GM23338 (cell line): Measurements from ENCODE around the gene AAGAB.

ENCODE experiments used
- EZH2 ChIP-seq: fragments of 200-600 bp; sonication (generic); IDR thresholded peaks from one replicate; pipeline ENCODE4 v1.8.0; 2017; ENCODE audit warnings: antibody characterized with exemption, mild to moderate bottlenecking, low read depth; ENCODE audit not compliant: unreplicated experiment
- POLR2AphosphoS5 ChIP-seq: IDR thresholded peaks from 2 replicates; pipeline ENCODE4 v1.6.1; 2016; ENCODE audit warnings: antibody characterized with exemption, low read depth
- REST ChIP-seq: IDR thresholded peaks from one replicate; pipeline ENCODE4 v1.6.1; 2018; ENCODE audit warnings: antibody characterized with exemption; ENCODE audit not compliant: unreplicated experiment
- TF ChIP-seq, protein P1 (sequence below), 2 experiments: fragments of 200-600 bp in 1 of 2; sonication (generic) in 1 of 2; conservative IDR thresholded peaks; 2 replicates each; pipeline versions ENCODE4 v1.5.1 to v1.6.1; 2016 to 2017; ENCODE audit warnings: antibody characterized with exemption in 2 of 2, low read depth in 2 of 2, mild to moderate bottlenecking in 2 of 2, moderate library complexity in 1 of 2

DNA sequence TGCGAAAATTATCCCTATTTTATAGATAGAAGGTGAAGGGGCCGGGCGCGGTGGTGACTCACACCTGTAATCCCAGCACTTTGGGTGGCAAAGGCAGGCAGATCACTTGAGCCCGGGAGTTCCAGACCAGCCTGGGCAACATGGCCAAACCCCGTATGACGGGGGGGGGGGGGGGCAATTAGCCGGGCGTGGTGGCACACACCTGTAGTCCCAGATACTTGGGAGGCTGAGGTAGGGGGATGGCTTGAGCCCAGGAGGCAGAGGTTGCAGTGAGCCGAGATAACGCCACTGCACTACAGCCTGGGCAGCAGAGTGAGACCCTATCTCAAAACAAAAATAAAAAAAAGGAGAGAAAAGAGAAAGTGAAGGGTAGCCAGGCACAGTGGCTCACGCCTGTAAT lies 1.4 kb downstream of the AAGAB start:
- TF ChIP-seq, protein P1, sequence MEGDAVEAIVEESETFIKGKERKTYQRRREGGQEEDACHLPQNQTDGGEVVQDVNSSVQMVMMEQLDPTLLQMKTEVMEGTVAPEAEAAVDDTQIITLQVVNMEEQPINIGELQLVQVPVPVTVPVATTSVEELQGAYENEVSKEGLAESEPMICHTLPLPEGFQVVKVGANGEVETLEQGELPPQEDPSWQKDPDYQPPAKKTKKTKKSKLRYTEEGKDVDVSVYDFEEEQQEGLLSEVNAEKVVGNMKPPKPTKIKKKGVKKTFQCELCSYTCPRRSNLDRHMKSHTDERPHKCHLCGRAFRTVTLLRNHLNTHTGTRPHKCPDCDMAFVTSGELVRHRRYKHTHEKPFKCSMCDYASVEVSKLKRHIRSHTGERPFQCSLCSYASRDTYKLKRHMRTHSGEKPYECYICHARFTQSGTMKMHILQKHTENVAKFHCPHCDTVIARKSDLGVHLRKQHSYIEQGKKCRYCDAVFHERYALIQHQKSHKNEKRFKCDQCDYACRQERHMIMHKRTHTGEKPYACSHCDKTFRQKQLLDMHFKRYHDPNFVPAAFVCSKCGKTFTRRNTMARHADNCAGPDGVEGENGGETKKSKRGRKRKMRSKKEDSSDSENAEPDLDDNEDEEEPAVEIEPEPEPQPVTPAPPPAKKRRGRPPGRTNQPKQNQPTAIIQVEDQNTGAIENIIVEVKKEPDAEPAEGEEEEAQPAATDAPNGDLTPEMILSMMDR (conservative IDR thresholded peaks at IDR 0.05; ENCODE audit: low read depth in 2 of 2): no peak
- no peak for TF ChIP-seq POLR2AphosphoS5
- TF ChIP-seq REST: no peak
- TF ChIP-seq EZH2: no peak
